ENCODE measurements around the gene BPGM. TPM values are rescaled to one million over a fixed set of nuclear protein-coding genes. Genes with fewer than 3 reads are reported as not detected.

BPGM gene
- total RNA-seq, 1 experiment from 2014 or later, result 10.0 TPM

- no peak for TF ChIP-seq REST (IDR thresholded peaks at IDR 0.05; ENCODE audit: low read depth)
These were observed 54.6 kb downstream of the BPGM start (continued) for GRCh38 chr7:134701272-134701671.

GRCh38 chr7:134702366-134703240, 56.0 kb downstream of the BPGM start:
- Histone ChIP-seq H4K20me1 (ENCODE audit: insufficient read depth) (no peaks in the 10 kb centered on the region), H3K27me3 (ENCODE audit: insufficient read depth, low read length) (no peaks in the 10 kb centered on the region; the same call in 1 of the 2 replicates), H3K79me2 (ENCODE audit: insufficient read depth, low read length) (no peaks in the 10 kb centered on the region), H3K4me1 (ENCODE audit: control insufficient read depth in 1 of 2, insufficient read depth in 2 of 2, low read length in 2 of 2) (no peaks in the 10 kb centered on the region), H3K27ac (ENCODE audit: low read depth, low read length) (no peak overlapping the region), H3K9ac (ENCODE audit: low read length) (no peak overlapping the region), H3K4me3 (replicated peaks in 1 of 2; ENCODE audit: low read depth in 1 of 2, low read length in 2 of 2) (no peak overlapping the region), H3K9me3 (ENCODE audit: control insufficient read depth in 1 of 2, insufficient read depth in 1 of 2, low read depth in 1 of 2, low read length in 2 of 2) (no peaks in the 10 kb centered on the region), H3K4me2 (ENCODE audit: low read length) (no peak overlapping the region), H3K9me2 (ENCODE audit: insufficient read depth) (no peaks in the 10 kb centered on the region), H2AFZ (ENCODE audit: low read depth, low read length, poor library complexity, severe bottlenecking) (no peak overlapping the region), H3K36me3 (ENCODE audit: control insufficient read depth in 1 of 2, insufficient read depth in 2 of 2, low read length in 2 of 2) (no peaks in the 10 kb centered on the region)
- DNase-seq (ENCODE audit: low read depth, low spot score), result no peak
- BruUV-seq (replicated peaks), result no TSS peak
- ChIA-PET CTCF (interaction anchor here (1.5 to 2.3 kb wide), 2 partner anchors 12 to 71 kb away, joined by 4 to 15 read pairs; no protein-coding TSS in a partner anchor), POLR2A (no interaction called here), RAD21 (ENCODE audit: low non-redundant PET in 1 of 2, low total read pairs in 2 of 2, uncharacterized antibody in 2 of 2, unreplicated experiment in 2 of 2) (no interaction called here)
- ATAC-seq, result no peak
- intact Hi-C loops (cut with micrococcal nuclease), result no loop called here
- TF ChIP-seq CBX3 (IDR thresholded peaks at IDR 0.05; ENCODE audit: low read depth) (no peak), SIN3A (IDR thresholded peaks at IDR 0.05; ENCODE audit: low read depth) (no peak)

All from HCT116 (cell line).